Measurements from ENCODE around the gene RHBDF1.
A peak's percentile ranks its signal among the peaks of the same experiment; 100 is the strongest.

DNA sequence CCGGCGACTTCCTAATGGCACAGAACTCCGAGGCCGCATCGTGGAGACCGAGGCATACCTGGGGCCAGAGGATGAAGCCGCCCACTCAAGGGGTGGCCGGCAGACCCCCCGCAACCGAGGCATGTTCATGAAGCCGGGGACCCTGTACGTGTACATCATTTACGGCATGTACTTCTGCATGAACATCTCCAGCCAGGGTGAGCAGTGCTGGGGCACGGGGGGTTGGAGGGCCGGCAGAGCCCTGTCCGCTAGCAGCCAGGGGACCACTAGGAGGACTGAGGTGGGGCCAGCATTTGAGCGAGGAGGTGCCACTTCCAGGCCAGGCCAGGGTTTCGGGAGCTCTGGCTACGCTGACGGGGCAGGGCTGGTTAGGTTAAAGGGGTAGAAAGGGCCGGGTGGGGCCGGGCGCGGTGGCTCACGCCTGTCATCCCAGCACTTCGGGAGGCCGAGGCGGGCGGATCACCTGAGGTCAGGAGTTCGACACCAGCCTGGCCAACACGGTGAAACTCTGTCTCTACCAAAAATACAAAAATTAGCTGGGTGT, 10.7 kb upstream of the RHBDF1 start:
- TF ChIP-seq, protein P1, sequence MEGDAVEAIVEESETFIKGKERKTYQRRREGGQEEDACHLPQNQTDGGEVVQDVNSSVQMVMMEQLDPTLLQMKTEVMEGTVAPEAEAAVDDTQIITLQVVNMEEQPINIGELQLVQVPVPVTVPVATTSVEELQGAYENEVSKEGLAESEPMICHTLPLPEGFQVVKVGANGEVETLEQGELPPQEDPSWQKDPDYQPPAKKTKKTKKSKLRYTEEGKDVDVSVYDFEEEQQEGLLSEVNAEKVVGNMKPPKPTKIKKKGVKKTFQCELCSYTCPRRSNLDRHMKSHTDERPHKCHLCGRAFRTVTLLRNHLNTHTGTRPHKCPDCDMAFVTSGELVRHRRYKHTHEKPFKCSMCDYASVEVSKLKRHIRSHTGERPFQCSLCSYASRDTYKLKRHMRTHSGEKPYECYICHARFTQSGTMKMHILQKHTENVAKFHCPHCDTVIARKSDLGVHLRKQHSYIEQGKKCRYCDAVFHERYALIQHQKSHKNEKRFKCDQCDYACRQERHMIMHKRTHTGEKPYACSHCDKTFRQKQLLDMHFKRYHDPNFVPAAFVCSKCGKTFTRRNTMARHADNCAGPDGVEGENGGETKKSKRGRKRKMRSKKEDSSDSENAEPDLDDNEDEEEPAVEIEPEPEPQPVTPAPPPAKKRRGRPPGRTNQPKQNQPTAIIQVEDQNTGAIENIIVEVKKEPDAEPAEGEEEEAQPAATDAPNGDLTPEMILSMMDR (IDR thresholded peaks at IDR 0.05 in 8 of 11, conservative IDR thresholded peaks at IDR 0.05 in 3 of 11) = no peak
- TF ChIP-seq POLR2A (IDR thresholded peaks at IDR 0.05) (no peak), POLR2AphosphoS5 (IDR thresholded peaks at IDR 0.05) (peak in 1 of 3 donors; percentile 50)
